Keratinocyte (primary cell): ENCODE data around the gene TKT. TPM values are rescaled to one million over a fixed set of nuclear protein-coding genes. Genes with fewer than 3 reads are reported as not detected.

Experiments used
- DNase-seq: peaks from one replicate; pipeline ENCODE4 v3.0.0-alpha.2; 2011; ENCODE audit warnings: low read depth, missing footprints, low spot score
- FAIRE-seq: peaks from 2 replicates; lab custom pipeline; 2011; peaks lifted over from hg19 to GRCh38; lab: Jason Lieb, UNC
- H2AFZ ChIP-seq: 2 replicates; pipeline ENCODE4 v1.6.0; 2012; ENCODE audit warnings: low read length, control low read depth, inconsistent platforms; ENCODE audit not compliant: control insufficient read depth
- H3K27ac ChIP-seq: 2 replicates; pipeline ENCODE4 v1.5.1; 2011; ENCODE audit warnings: low read length; ENCODE audit not compliant: control insufficient read depth, insufficient read depth
- H3K27me3 ChIP-seq: 3 replicates; pipeline ENCODE4 v1.6.0; 2011; ENCODE audit warnings: low read length; ENCODE audit not compliant: control insufficient read depth, insufficient read depth; ENCODE audit errors: extremely low read depth
- H3K36me3 ChIP-seq, 2 experiments: 2 replicates in 1 of 2; 3 replicates in 1 of 2; pipeline ENCODE4 v1.5.1; 2011; ENCODE audit warnings: low read length in 2 of 2, mild to moderate bottlenecking in 1 of 2; ENCODE audit not compliant: control insufficient read depth in 2 of 2, insufficient read depth in 2 of 2; ENCODE audit errors: extremely low read depth in 1 of 2
- H3K4me1 ChIP-seq: 3 replicates; pipeline ENCODE4 v1.5.1; 2011; ENCODE audit warnings: low read length; ENCODE audit not compliant: control insufficient read depth, insufficient read depth; ENCODE audit errors: extremely low read depth
- H3K4me2 ChIP-seq: 3 replicates; pipeline ENCODE4 v1.6.0; 2011; ENCODE audit warnings: low read depth, low read length; ENCODE audit not compliant: control insufficient read depth, insufficient read depth; ENCODE audit errors: extremely low read depth
- H3K4me3 ChIP-seq, 3 experiments: fragments of 200-600 bp in 1 of 3; sonication (generic) in 1 of 3; 2 replicates in 2 of 3; 3 replicates in 1 of 3; pipeline ENCODE4 v1.5.1; 2011 to 2016; ENCODE audit warnings: low read length in 3 of 3, mild to moderate bottlenecking in 3 of 3, control low read depth in 2 of 3, inconsistent platforms in 1 of 3, low read depth in 1 of 3, mixed read lengths in 1 of 3, mixed run types in 1 of 3, moderate library complexity in 1 of 3; ENCODE audit not compliant: control insufficient read depth in 2 of 3, insufficient read depth in 2 of 3; ENCODE audit errors: extremely low read depth in 1 of 3
- H3K79me2 ChIP-seq: 2 replicates; pipeline ENCODE4 v1.6.0; 2012; ENCODE audit warnings: low read length; ENCODE audit not compliant: control insufficient read depth, insufficient read depth
- H3K9ac ChIP-seq: 3 replicates; pipeline ENCODE4 v1.6.0; 2011; ENCODE audit warnings: low read length; ENCODE audit not compliant: control insufficient read depth, insufficient read depth; ENCODE audit errors: extremely low read depth
- H3K9me1 ChIP-seq: 3 replicates; pipeline ENCODE4 v1.6.0; 2011; ENCODE audit warnings: low read length; ENCODE audit not compliant: control insufficient read depth, insufficient read depth; ENCODE audit errors: extremely low read depth
- H3K9me3 ChIP-seq: 2 replicates; pipeline ENCODE4 v1.5.1; 2012; ENCODE audit warnings: low read depth, low read length; ENCODE audit not compliant: control insufficient read depth
- H4K20me1 ChIP-seq: 3 replicates; pipeline ENCODE4 v1.6.0; 2011; ENCODE audit warnings: low read length; ENCODE audit not compliant: control insufficient read depth, insufficient read depth; ENCODE audit errors: extremely low read depth
- CTCF ChIP-seq, 3 experiments: IDR thresholded peaks in 1 of 3; conservative IDR thresholded peaks in 1 of 3; optimal IDR thresholded peaks in 1 of 3; 2 replicates in 2 of 3; 3 replicates in 1 of 3; pipeline versions ENCODE3 to v1.5.1; 2011; ENCODE audit warnings: low read length in 3 of 3, mild to moderate bottlenecking in 3 of 3, moderate library complexity in 2 of 3, control low read depth in 1 of 3, inconsistent platforms in 1 of 3; ENCODE audit not compliant: insufficient read depth in 2 of 3; ENCODE audit errors: extremely low read depth in 1 of 3
- EZH2 ChIP-seq: IDR thresholded peaks from one replicate; pipeline ENCODE4 v1.6.1; 2012; ENCODE audit warnings: inconsistent platforms, mild to moderate bottlenecking, low read length, moderate library complexity
- dilution Hi-C: fragments of 300-500 bp; cut with MboI; formaldehyde crosslinking; loops from one replicate; pipeline ENCODE4 v1.7.0; 2020; ENCODE audit warnings: low sequenced_read_pairs; ENCODE audit not compliant: extremely low pct_ligation_motif_present
- polyA plus RNA-seq, 5 experiments: library from polyadenylated mRNA; depleted of rRNA in 3 of 5; stranded (reverse) in 3 of 5; stranded (forward) in 1 of 5; unstranded in 1 of 5; fragments of >200 nt; gene quantifications; 1 replicate in 1 of 5; 2 replicates in 3 of 5; 3 replicates in 1 of 5; pipeline versions ENCODE4 v1.2.1 to v1.2.3, GENCODE V29; 2011 to 2012; ENCODE audit warnings: missing spikeins in 2 of 5, low read depth in 1 of 5, low replicate concordance in 1 of 5

TKT gene
- polyA plus RNA-seq, 1 donor (not counting 4 experiments of a cell fraction or from before 2014, with no cell fraction given), result 266 TPM

GRCh38 chr3:53179580-53179979 lies 76.2 kb downstream of the TKT start:
- Histone ChIP-seq H3K4me1 (no peaks in the 10 kb centered on the region), H2AFZ (no peak overlapping the region), H3K79me2 (no peaks in the 10 kb centered on the region), H3K9ac (no peak overlapping the region), H3K9me3 (no peaks in the 10 kb centered on the region), H3K27me3 (no peaks in the 10 kb centered on the region), H3K36me3 (peaks cover 18 to 40% of the 10 kb centered on the region in 2 experiments), H3K4me2 (no peak overlapping the region), H4K20me1 (peaks cover 2% of the 10 kb centered on the region), H3K9me1 (no peaks in the 10 kb centered on the region), H3K27ac (no peak overlapping the region), H3K4me3 (no peak overlapping the region)
- DNase-seq, result no peak
- FAIRE-seq, result no peak
- no peak for TF ChIP-seq CTCF (optimal IDR thresholded peaks at IDR 0.05 in 1 of 3, IDR thresholded peaks at IDR 0.05 in 1 of 3, conservative IDR thresholded peaks at IDR 0.05 in 1 of 3; ENCODE audit: extremely low read depth in 1 of 3, insufficient read depth in 2 of 3, low read length in 3 of 3)
- TF ChIP-seq EZH2, result no peak
- dilution Hi-C loops, result no loop called here

- no peak for TF ChIP-seq EZH2
- TF ChIP-seq CTCF (optimal IDR thresholded peaks at IDR 0.05 in 1 of 3, IDR thresholded peaks at IDR 0.05 in 1 of 3, conservative IDR thresholded peaks at IDR 0.05 in 1 of 3; ENCODE audit: extremely low read depth in 1 of 3, insufficient read depth in 2 of 3, low read length in 3 of 3), result no peak
- Histone ChIP-seq H3K36me3 (peaks cover 21 to 43% of the 10 kb centered on the region in 2 experiments), H3K27me3 (no peaks in the 10 kb centered on the region), H3K79me2 (no peaks in the 10 kb centered on the region), H3K4me2 (no peak overlapping the region), H3K9me3 (no peaks in the 10 kb centered on the region), H3K4me1 (no peaks in the 10 kb centered on the region), H3K4me3 (no peak overlapping the region), H3K9me1 (no peaks in the 10 kb centered on the region), H2AFZ (no peak overlapping the region), H3K9ac (no peak overlapping the region), H4K20me1 (peaks cover 2% of the 10 kb centered on the region), H3K27ac (no peak overlapping the region)
- dilution Hi-C loops, result no loop called here
- no peak for DNase-seq
- no peak for FAIRE-seq
Observed at GRCh38 chr3:53178246-53178645, 77.6 kb downstream of the TKT start.
